ENCODE data around the gene PFDN5. TPM values are rescaled to one million over a fixed set of nuclear protein-coding genes. Genes with fewer than 3 reads are reported as not detected.

Gene PFDN5
- total RNA-seq, 1 experiment from 2014 or later: 340 TPM

DNA sequence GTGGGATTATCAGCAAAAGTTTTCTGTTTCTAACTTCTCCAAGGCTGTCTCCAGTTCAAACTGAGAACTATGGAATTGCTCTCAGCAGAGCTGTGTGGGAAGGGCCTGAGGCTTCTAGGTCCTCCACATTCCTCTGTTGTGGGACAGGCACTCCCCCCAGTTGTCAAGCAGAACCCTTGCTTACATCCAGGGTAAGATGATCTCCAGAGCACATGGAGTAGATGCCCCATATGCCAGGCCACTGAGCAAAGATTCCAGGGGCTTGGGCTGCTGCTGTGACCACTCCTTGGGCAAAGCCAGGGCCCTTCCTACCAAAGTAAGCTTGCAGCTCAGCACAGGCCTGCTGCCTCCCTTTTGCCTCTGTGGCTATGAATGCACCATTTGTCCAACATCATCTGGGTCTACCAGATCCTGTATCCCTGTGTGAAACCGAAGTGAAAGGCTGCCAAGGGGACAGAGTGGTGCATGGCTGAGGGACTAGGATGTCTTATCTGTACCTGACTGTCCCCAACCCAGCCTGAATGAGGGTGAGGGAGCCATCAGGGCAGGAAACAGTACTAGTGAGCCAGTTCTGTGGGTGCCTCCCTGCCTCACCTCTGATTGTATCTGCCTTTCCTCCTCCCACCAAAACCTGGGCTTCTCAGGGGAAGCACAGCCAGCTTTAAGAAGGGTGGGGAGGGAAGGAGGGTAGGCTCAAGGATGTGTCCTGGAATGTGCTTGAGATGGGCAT, 40.4 kb upstream of the PFDN5 start:
- intact Hi-C loops (cut with micrococcal nuclease; ENCODE audit: unreplicated experiment): loop anchor here (5.0 kb wide), 1 partner anchor 38 kb away; no protein-coding TSS in a partner anchor
- BruUV-seq (replicated peaks): no TSS peak
- DNase-seq (ENCODE audit: low read depth, low spot score) (no peak), ATAC-seq (no peak)
- H3K27ac ChIP-seq (ENCODE audit: low read length): no peak overlapping the region
- H3K9me3 ChIP-seq (ENCODE audit: control insufficient read depth, insufficient read depth, low read depth, low read length): no peaks in the 10 kb centered on the region
- TF ChIP-seq TCF7L2 (IDR thresholded peaks at IDR 0.05; ENCODE audit: low read depth, low read length) (no peak), POLR2AphosphoS5 (IDR thresholded peaks at IDR 0.05; ENCODE audit: low read depth, low read length) (no peak)
- TF ChIP-seq, protein P1, sequence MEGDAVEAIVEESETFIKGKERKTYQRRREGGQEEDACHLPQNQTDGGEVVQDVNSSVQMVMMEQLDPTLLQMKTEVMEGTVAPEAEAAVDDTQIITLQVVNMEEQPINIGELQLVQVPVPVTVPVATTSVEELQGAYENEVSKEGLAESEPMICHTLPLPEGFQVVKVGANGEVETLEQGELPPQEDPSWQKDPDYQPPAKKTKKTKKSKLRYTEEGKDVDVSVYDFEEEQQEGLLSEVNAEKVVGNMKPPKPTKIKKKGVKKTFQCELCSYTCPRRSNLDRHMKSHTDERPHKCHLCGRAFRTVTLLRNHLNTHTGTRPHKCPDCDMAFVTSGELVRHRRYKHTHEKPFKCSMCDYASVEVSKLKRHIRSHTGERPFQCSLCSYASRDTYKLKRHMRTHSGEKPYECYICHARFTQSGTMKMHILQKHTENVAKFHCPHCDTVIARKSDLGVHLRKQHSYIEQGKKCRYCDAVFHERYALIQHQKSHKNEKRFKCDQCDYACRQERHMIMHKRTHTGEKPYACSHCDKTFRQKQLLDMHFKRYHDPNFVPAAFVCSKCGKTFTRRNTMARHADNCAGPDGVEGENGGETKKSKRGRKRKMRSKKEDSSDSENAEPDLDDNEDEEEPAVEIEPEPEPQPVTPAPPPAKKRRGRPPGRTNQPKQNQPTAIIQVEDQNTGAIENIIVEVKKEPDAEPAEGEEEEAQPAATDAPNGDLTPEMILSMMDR (IDR thresholded peaks at IDR 0.05): no peak
- H3K4me1 ChIP-seq (ENCODE audit: control insufficient read depth, insufficient read depth, low read length): peaks cover 11% of the 10 kb centered on the region
- no peaks in the 10 kb centered on the region for H3K27me3 ChIP-seq (ENCODE audit: control insufficient read depth, insufficient read depth, low read length)
- CTCF ChIA-PET: no interaction called here
- no peaks in the 10 kb centered on the region; the same call in 1 of the 2 replicates for H3K36me3 ChIP-seq (ENCODE audit: control insufficient read depth, insufficient read depth, low read length)
- POLR2A ChIA-PET: no interaction called here
- H3K4me3 ChIP-seq (ENCODE audit: low read depth in 2 of 2, low read length in 2 of 2): no peak overlapping the region
- in situ Hi-C loops (cut with HindIII; ENCODE audit: low pct_unique_long_range_greater_than_20kb, low sequenced_read_pairs): no loop called here

- in situ Hi-C loops (cut with HindIII; ENCODE audit: low pct_unique_long_range_greater_than_20kb, low sequenced_read_pairs): no loop called here
- ATAC-seq: no peak
- no TSS peak for BruUV-seq (replicated peaks)
These were observed 39.3 kb upstream of the PFDN5 start for GRCh38 chr12:53255996-53256395.

More at GRCh38 chr12:53255996-53256395, 39.3 kb upstream of the PFDN5 start:
- Histone ChIP-seq H3K36me3 (ENCODE audit: control insufficient read depth, insufficient read depth, low read length) (no peaks in the 10 kb centered on the region; the same call in 1 of the 2 replicates), H3K4me1 (ENCODE audit: control insufficient read depth, insufficient read depth, low read length) (peaks cover 7% of the 10 kb centered on the region), H3K9me3 (ENCODE audit: control insufficient read depth, insufficient read depth, low read depth, low read length) (no peaks in the 10 kb centered on the region), H3K27me3 (ENCODE audit: control insufficient read depth, insufficient read depth, low read length) (no peaks in the 10 kb centered on the region), H3K4me3 (ENCODE audit: low read depth in 2 of 2, low read length in 2 of 2) (no peak overlapping the region), H3K27ac (ENCODE audit: low read length) (no peak overlapping the region)
- no peak for TF ChIP-seq POLR2AphosphoS5 (IDR thresholded peaks at IDR 0.05; ENCODE audit: low read depth, low read length)
- no peak for TF ChIP-seq REST (IDR thresholded peaks at IDR 0.05; ENCODE audit: insufficient read depth in 1 of 2, low read depth in 2 of 2, low read length in 1 of 2)
- no peak for TF ChIP-seq TCF7L2 (IDR thresholded peaks at IDR 0.05; ENCODE audit: low read depth, low read length)
- TF ChIP-seq SIN3A (IDR thresholded peaks at IDR 0.05; ENCODE audit: borderline replicate concordance, insufficient read depth, low read depth, low read length): no peak
- TF ChIP-seq, protein P1 (IDR thresholded peaks at IDR 0.05): no peak
- ChIA-PET POLR2A (no interaction called here), CTCF (no interaction called here)
- DNase-seq (ENCODE audit: low read depth, low spot score): no peak
- intact Hi-C loops (cut with micrococcal nuclease; ENCODE audit: unreplicated experiment): no loop called here

All from Panc1 (cell line).